Stimulated activated naive CD4-positive, alpha-beta T cell (primary cell): Measurements from ENCODE around the gene SCCPDH.
"Not testable (repeated sequence)": the region's sequence is repeated elsewhere in the genome, so short reads cannot be mapped to it uniquely, and the experiment has no call there.

Source experiments
- DNase-seq, 6 experiments: peaks; one replicate each; lab custom pipeline; 2025; lab: John Stamatoyannopoulos, UW

The SCCPDH gene

GRCh38 chr1:246724016-246724730 lies at the start of gene SCCPDH:
TSS of gene SCCPDH (plus strand) at chr1:246724409. CDS start at chr1:246724423, 14 bp downstream.
- DNase-seq: peak; percentile 24 to 55 (median 38)

DNA sequence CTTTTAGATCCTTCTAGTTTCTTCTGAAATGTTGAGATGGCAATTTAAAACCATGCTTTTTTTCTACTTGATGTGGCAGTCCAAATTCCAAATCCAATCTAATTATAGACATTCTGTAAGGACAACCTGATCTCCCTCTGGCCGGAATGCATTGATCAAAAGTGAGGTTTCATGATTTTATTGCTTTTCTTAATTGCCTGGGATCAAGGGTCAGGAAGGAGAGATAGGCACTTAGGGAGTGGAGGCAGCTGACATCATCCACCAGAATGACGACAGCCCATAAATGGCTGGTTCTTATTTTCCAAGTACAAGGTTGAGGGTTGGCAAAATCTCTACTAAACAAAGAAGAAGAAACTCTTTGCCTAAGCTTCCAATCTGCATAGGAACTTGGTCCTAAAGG lies 46.4 kb upstream of the SCCPDH start:
- DNase-seq: no peak

- DNase-seq: no peak
These were observed 45.1 kb upstream of the SCCPDH start for GRCh38 chr1:246678816-246679793.

GRCh38 chr1:246679794-246680177 lies 44.4 kb upstream of the SCCPDH start:
- no peak for DNase-seq

GRCh38 chr1:246680190-246680589 lies 44.0 kb upstream of the SCCPDH start:
- DNase-seq: no peak

GRCh38 chr1:246680696-246681130 lies 43.5 kb upstream of the SCCPDH start:
- DNase-seq: no peak

DNA sequence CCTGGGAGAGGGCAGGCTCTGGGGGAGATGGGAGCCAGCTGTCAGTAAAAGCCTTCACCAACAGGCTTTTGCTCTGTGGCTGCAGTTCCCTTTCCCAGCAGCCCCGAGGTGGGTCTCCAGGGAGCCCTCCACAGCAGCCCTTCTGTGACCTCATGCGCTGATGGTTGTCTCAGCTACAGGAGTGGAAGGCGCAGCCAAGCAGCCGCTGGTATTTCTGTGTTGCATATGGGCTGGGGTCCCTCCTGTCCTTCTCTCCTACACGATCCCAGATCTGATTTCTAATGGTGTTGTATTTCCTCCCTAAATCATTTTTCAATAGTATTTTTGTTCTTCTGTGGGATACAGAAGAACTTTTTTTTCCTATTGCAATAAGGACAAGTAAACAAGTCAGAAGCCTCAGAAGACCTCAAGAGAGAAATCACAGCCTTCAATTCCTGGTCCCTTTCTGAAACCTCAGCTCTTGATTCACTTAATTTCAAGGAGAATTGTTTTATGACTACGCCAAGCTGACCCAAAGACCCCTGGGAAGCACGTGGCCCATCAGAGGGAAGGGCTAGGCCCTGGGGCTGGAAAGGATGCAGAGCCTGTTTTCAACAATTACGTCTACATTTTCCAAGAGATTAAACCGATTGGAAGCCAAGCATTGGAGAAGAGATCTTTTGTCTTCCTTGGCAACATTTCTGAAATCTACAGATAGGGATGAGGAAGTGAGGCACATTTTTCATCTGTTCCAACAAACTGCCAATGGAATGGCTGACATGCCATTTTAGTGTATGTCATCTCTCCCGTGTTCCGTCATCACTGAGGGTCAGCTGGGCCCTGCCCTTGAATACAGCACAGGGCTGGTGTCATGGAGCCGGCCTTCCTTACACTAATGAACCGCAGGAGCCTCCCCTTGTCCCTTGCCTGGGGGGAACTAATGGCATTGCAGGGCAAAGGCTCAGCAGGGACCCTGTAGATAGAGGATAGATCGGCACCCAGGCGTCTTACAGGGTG lies 42.0 kb upstream of the SCCPDH start:
- DNase-seq: no peak

DNA sequence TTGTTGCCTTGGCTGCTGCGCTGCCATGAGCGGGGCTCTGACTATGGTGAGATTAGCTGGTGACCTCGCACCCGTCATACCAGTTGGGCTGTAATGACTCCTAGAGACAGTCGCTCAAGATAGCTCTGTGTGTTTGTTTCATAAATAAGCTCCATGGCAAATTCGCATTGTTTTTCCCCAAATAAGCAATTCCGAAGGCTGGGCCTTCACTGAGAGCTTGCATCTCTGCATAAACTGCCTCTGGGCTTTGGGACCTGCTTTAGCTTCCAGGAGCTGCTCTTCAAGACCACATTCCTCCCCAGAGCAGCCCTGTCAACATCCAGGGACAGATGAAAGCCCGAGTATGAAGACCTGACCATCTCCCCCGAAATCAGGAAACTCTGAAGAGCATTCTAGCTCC lies 40.7 kb upstream of the SCCPDH start:
- DNase-seq: no peak

DNA sequence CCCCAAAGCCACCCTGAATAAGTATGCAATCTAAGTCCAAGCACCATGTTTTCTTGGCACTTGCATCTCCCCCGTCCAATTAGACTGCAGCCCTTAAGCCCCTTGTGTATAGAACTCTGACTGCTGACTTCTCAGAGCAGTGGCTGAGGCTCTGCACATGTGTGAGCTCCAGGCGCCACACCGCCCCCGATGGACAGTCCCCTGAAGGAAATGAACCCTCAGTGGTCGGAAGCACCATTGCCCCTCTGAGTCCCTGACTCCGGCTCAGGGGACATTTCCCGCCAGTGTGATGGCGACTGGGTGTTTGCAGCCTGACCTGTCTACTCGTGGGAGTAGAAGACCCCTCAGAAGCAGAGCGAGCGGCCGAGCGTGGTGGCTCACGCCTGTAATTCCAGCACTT lies 37.2 kb upstream of the SCCPDH start:
- no peak for DNase-seq

DNA sequence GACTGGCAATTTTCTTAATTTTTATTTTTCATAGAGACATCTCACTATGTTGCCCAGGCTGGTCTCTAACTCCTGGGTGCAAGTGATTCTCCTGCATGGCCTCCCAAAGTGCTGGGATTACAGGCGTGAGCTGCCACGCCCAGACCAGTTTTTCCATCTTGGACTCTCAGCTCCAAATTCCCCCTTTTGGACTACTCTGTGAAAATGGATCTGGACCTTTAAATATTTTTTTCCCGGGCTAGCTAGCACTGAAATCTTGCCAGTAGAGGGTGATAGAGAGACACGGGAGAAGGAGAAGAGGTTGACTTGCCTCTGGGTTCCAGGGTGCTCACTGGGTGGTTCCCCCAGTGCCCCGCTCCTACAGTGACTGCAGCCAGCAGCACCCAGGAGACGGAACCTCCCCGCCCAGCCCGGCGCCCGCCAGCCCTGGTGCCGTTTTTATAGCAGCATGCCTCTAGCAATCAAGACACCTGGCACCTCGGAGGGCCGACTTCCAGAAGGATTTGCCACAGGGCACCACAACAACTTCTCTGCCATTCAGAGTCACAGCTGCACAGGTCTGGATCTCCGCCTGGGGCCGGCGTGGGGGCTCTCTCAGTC lies 34.7 kb upstream of the SCCPDH start:
- DNase-seq: peak in 4 of 6 experiments; percentile 6 to 52 (median 26)

GRCh38 chr1:246690100-246690499 lies 34.1 kb upstream of the SCCPDH start:
- no peak for DNase-seq

DNA sequence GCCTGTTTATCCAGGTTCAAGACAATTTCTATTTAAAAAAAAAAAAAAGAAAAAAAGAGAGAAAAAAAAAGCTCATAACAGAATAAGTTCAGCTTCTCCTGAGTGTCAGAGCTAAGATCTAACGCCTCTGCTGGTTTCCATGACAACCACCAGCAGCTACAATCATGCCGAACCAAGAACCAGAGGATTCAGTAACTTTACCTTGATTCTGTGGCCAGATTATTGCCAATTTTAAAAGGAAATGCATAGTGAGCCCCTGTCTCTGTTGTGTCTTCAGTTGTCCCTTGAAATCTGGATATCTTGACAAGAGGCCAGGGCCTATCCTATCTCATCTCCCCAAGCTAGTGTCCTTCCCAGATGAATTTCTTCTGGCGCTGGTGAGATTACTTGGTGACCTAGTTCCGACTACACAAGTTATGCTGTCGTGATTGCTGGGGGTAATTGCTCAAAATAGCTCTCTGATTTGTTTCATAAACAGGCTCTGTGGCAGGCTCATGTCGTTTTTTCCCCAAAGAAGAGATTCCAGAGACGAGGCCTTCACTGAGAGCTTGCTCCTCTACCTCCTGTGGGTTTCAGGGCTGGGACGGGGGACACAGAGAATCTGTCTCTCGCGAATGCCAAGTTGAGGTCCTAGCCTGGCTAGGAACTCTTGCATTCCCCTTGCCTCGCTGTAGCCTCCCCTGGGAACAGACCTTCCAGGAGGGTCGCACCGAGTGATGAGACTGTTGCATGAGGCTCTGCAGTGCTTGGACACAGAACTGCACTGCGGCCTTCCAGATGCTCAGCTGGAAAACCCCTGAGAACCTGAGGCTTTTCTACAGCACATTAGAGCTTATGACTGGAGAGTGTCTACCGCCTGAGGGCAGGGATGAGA lies 32.4 kb upstream of the SCCPDH start:
- no peak for DNase-seq

- not testable (repeated sequence) for DNase-seq
These were observed 29.9 kb upstream of the SCCPDH start for GRCh38 chr1:246694213-246694895.

- no peak for DNase-seq
These were observed 29.1 kb upstream of the SCCPDH start for GRCh38 chr1:246695136-246695535.

DNA sequence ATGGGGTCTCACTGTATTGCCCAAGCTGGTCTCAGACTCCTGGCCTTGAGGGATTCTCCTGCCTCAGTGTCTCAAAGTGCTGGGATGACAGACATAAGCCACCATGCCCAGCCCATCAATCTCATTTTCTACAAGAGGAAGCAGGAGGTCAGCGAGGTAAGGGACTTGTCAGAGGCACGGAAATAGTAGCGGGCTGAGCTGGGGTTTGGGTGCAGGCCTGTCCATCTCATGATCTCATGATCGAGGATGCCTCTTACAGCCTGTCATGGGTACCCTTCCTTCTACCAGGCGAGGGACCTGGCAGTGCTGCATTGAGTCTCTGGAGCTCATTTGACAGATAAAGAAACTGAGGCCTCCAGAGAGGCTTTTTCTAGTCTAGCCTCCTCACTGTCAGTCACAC lies 28.5 kb upstream of the SCCPDH start:
- no peak for DNase-seq

DNA sequence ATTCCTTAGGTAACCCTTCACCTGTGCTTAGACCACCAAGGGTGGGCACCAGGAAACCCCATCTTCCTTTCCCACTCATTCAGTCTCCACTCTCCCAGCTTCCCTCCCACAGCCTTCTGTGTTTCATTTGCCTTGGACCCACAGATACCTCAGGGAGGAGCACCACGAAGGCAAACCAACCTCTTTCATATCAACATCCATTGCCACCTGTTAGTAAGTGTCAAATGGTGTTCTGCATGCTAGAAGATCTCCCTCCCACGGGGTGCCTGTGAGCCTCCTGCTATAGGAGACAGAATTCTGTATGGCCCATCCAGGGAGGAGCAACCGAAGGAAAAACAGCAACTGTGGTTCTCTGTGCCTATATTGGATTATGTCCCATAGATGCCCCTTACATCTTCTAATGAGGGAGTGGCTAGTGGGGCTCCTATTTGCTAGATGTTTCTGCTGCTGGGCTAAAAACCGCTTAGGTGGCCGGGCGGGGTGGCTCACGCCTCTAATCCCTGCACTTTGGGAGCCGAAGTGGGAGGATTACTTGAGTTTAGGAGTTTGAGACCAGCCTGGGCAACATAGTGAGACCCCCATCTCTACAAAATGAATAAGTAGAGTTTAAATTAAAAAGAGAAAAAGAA lies 25.6 kb upstream of the SCCPDH start:
- no peak for DNase-seq

GRCh38 chr1:246699095-246699735 lies 25.0 kb upstream of the SCCPDH start:
- DNase-seq: peak; percentile 50 to 78 (median 70)

- no peak for DNase-seq
These were observed 20.6 kb upstream of the SCCPDH start for GRCh38 chr1:246703581-246703980.

GRCh38 chr1:246705368-246705767 lies 18.8 kb upstream of the SCCPDH start:
- DNase-seq: no peak
